ENCODE results near the gene CNOT4.
"Not testable (repeated sequence)": the region's sequence is repeated elsewhere in the genome, so short reads cannot be mapped to it uniquely, and the experiment has no call there.

The CNOT4 gene

DNA sequence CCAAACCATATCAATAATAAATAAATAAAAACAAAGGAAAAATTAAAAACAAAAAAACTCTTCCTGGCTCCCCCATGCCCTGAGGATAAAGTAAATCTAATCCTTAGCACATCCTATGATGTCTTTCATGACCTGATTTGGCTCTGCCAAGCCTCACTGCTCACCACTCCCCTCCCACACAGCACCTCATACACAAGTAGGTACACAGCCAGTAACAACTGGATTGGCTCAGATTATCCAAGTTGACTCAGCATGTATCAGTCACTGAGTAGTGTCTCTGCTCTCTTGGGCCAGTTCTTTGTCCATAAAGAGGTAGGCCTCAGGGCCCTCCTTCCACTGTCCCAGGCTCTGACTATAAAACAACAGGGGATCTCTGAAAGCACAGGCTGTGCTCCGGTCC, 176.7 kb downstream of the CNOT4 start:
- Histone ChIP-seq H3K4me3 (ENCODE audit: low read length in 2 of 2) (no peak overlapping the region), H3K27ac (ENCODE audit: low read length) (no peak overlapping the region), H3K9me3 (ENCODE audit: control insufficient read depth in 2 of 2, low read length in 2 of 2) (no peaks in the 10 kb centered on the region), H3K27me3 (ENCODE audit: control insufficient read depth in 1 of 2, insufficient read depth in 2 of 2, low read length in 2 of 2) (no peaks in the 10 kb centered on the region), H3K36me3 (ENCODE audit: control insufficient read depth in 2 of 2, insufficient read depth in 2 of 2, low read length in 2 of 2) (no peaks in the 10 kb centered on the region), H3K9ac (ENCODE audit: low read length in 2 of 2) (no peak overlapping the region), H3K4me1 (ENCODE audit: control insufficient read depth, insufficient read depth, low read length) (peaks cover 7% of the 10 kb centered on the region)

- Histone ChIP-seq H3K36me3 (ENCODE audit: control insufficient read depth in 2 of 2, insufficient read depth in 2 of 2, low read length in 2 of 2) (no peaks in the 10 kb centered on the region), H3K4me1 (ENCODE audit: control insufficient read depth, insufficient read depth, low read length) (peaks cover 7% of the 10 kb centered on the region), H3K4me3 (ENCODE audit: low read length in 2 of 2) (no peak overlapping the region), H3K27me3 (ENCODE audit: control insufficient read depth in 1 of 2, insufficient read depth in 2 of 2, low read length in 2 of 2) (no peaks in the 10 kb centered on the region), H3K27ac (ENCODE audit: low read length) (no peak overlapping the region), H3K9me3 (ENCODE audit: control insufficient read depth in 2 of 2, low read length in 2 of 2) (no peaks in the 10 kb centered on the region), H3K9ac (ENCODE audit: low read length in 2 of 2) (no peak overlapping the region)
Observed at GRCh38 chr7:135330088-135330487, 179.8 kb downstream of the CNOT4 start.

- H3K4me3 ChIP-seq (ENCODE audit: low read length in 2 of 2), result no peak overlapping the region
- H3K27ac ChIP-seq (ENCODE audit: low read length), result no peak overlapping the region
- H3K27me3 ChIP-seq (ENCODE audit: control insufficient read depth in 1 of 2, insufficient read depth in 2 of 2, low read length in 2 of 2), result no peaks in the 10 kb centered on the region
- H3K4me1 ChIP-seq (ENCODE audit: control insufficient read depth, insufficient read depth, low read length), result peaks cover 3% of the 10 kb centered on the region
- no peaks in the 10 kb centered on the region for H3K36me3 ChIP-seq (ENCODE audit: control insufficient read depth in 2 of 2, insufficient read depth in 2 of 2, low read length in 2 of 2)
- no peaks in the 10 kb centered on the region for H3K9me3 ChIP-seq (ENCODE audit: control insufficient read depth in 2 of 2, low read length in 2 of 2)
- H3K9ac ChIP-seq (ENCODE audit: low read length in 2 of 2), result no peak overlapping the region
Observed at GRCh38 chr7:135328526-135328925, 181.4 kb downstream of the CNOT4 start.

- Histone ChIP-seq H3K27me3 (ENCODE audit: control insufficient read depth in 1 of 2, insufficient read depth in 2 of 2, low read length in 2 of 2) (no peaks in the 10 kb centered on the region), H3K9ac (ENCODE audit: low read length in 2 of 2) (no peak overlapping the region), H3K4me1 (ENCODE audit: control insufficient read depth, insufficient read depth, low read length) (peaks cover 3% of the 10 kb centered on the region), H3K36me3 (ENCODE audit: control insufficient read depth in 2 of 2, insufficient read depth in 2 of 2, low read length in 2 of 2) (no peaks in the 10 kb centered on the region), H3K4me3 (ENCODE audit: low read length in 2 of 2) (no peak overlapping the region), H3K27ac (ENCODE audit: low read length) (no peak overlapping the region), H3K9me3 (ENCODE audit: control insufficient read depth in 2 of 2, low read length in 2 of 2) (no peaks in the 10 kb centered on the region)
Observed at GRCh38 chr7:135328053-135328452, 181.8 kb downstream of the CNOT4 start.

DNA sequence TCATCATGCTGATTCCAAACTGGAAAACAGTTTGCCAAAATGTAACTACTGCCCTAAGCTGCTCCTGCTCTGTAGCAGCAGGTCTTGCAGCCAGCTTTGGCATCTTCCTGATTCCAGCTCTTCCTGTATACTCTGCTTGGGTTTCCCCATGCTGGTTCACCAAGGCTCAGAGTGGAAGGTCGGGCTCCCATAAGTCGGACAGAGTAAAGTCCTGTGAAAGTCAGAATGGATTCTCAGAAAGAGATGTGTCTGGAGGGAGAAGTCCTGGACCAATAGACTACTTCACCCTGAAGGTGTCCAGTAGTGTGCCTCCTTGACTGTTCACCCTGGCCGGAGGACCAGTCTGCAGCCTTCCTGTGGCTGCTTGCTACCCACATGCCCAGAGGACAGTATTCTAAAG, 182.4 kb downstream of the CNOT4 start:
- H3K27me3 ChIP-seq (ENCODE audit: control insufficient read depth in 1 of 2, insufficient read depth in 2 of 2, low read length in 2 of 2), result no peaks in the 10 kb centered on the region
- H3K9me3 ChIP-seq (ENCODE audit: control insufficient read depth in 2 of 2, low read length in 2 of 2), result no peaks in the 10 kb centered on the region
- H3K9ac ChIP-seq (ENCODE audit: low read length in 2 of 2), result no peak overlapping the region
- H3K27ac ChIP-seq (ENCODE audit: low read length), result no peak overlapping the region
- H3K4me1 ChIP-seq (ENCODE audit: control insufficient read depth, insufficient read depth, low read length), result peaks cover 3% of the 10 kb centered on the region
- no peak overlapping the region for H3K4me3 ChIP-seq (ENCODE audit: low read length in 2 of 2)
- H3K36me3 ChIP-seq (ENCODE audit: control insufficient read depth in 2 of 2, insufficient read depth in 2 of 2, low read length in 2 of 2), result no peaks in the 10 kb centered on the region

DNA sequence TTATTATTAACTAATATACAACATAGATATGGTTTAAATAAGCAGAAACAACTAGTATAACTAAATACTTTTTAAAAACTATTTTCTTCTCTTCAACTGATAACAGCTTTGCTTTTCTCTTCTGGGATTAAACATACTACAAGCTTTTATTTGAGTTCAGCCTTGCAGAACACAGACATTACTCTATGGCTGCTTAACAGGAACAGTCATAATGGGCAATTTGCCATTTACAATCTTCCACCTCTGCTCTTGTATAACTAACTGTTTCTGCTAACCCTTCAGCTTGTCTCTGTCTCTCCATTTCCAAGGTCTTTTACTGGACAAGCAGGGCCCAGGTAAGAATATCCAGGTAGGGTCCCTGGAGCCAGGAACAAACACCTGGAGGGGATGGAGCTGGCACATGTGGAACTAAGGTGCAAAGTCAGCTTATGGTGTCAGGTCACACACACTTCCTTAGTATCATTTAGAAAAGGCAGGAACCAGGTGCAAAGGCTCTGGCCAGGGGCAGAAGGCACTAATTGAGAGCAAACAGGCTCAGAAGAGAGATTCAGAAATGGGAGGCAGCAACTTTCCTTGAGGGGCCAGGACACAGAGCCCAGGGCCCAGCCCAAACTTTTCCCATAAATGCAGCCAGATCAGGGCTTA, 183.1 kb downstream of the CNOT4 start:
- H3K4me1 ChIP-seq (ENCODE audit: control insufficient read depth, insufficient read depth, low read length), result peaks cover 6% of the 10 kb centered on the region
- H3K36me3 ChIP-seq (ENCODE audit: control insufficient read depth in 2 of 2, insufficient read depth in 2 of 2, low read length in 2 of 2), result no peaks in the 10 kb centered on the region
- no peak overlapping the region for H3K4me3 ChIP-seq (ENCODE audit: low read length in 2 of 2)
- H3K9me3 ChIP-seq (ENCODE audit: control insufficient read depth in 2 of 2, low read length in 2 of 2), result no peaks in the 10 kb centered on the region
- H3K27me3 ChIP-seq (ENCODE audit: control insufficient read depth in 1 of 2, insufficient read depth in 2 of 2, low read length in 2 of 2), result no peaks in the 10 kb centered on the region
- H3K9ac ChIP-seq (ENCODE audit: low read length in 2 of 2), result no peak overlapping the region
- H3K27ac ChIP-seq (ENCODE audit: low read length), result no peak overlapping the region

DNA sequence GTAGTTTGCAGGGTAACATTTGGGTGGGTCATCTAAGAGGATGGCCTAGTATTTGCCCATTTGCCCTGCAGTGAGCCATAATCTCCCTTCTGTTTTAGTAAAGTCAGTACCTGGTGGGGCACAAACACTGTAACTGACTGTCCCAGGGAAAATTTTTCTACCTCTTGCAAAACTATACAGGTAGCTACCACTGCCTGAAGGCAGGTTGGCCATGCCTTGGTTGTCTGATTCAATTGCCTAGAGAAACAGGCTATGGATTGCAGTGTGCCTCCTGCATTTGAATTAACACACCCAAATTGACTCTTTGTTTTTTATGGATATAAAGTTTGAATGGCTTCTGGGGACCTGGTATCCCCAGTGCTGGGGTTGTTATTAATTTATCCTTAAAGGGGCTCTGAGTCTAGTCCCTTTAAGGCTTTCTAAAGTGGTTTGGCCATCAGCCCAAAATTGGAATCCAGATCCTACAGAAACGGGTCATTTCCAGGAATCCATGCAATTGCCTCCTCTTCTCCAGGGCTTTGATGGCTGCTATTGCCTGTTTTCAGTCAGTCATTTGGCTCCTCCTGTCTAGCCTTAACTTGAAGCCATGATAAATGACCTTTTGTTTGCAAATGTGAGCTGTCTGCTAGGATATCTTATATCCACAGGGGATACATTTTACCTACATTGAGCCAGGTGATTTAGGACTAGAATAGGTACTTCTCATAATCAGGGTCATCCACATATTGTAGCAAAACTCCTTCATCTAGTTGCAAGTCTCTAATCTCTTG, 187.1 kb downstream of the CNOT4 start:
- Histone ChIP-seq H3K36me3 (ENCODE audit: control insufficient read depth in 2 of 2, insufficient read depth in 2 of 2, low read length in 2 of 2) (no peaks in the 10 kb centered on the region), H3K4me3 (ENCODE audit: low read length in 2 of 2) (no peak overlapping the region), H3K9me3 (ENCODE audit: control insufficient read depth in 2 of 2, low read length in 2 of 2) (no peaks in the 10 kb centered on the region)

GRCh38 chr7:135321556-135321955, 188.3 kb downstream of the CNOT4 start:
- Histone ChIP-seq H3K27me3 (ENCODE audit: control insufficient read depth in 1 of 2, insufficient read depth in 2 of 2, low read length in 2 of 2) (no peaks in the 10 kb centered on the region), H3K9ac (ENCODE audit: low read length in 2 of 2) (no peak overlapping the region), H3K4me3 (ENCODE audit: low read length in 2 of 2) (no peak overlapping the region), H3K9me3 (ENCODE audit: control insufficient read depth in 2 of 2, low read length in 2 of 2) (no peaks in the 10 kb centered on the region), H3K4me1 (ENCODE audit: control insufficient read depth, insufficient read depth, low read length) (peaks cover 15% of the 10 kb centered on the region), H3K36me3 (ENCODE audit: control insufficient read depth in 2 of 2, insufficient read depth in 2 of 2, low read length in 2 of 2) (no peaks in the 10 kb centered on the region), H3K27ac (ENCODE audit: low read length) (peak overlapping the region; percentile 55)

More for the DNA sequence above, 187.1 kb downstream of the CNOT4 start:
- Histone ChIP-seq H3K9ac (ENCODE audit: low read length in 2 of 2) (no peak overlapping the region), H3K4me1 (ENCODE audit: control insufficient read depth, insufficient read depth, low read length) (peaks cover 17% of the 10 kb centered on the region), H3K27ac (ENCODE audit: low read length) (no peak overlapping the region), H3K27me3 (ENCODE audit: control insufficient read depth in 1 of 2, insufficient read depth in 2 of 2, low read length in 2 of 2) (no peaks in the 10 kb centered on the region)

DNA sequence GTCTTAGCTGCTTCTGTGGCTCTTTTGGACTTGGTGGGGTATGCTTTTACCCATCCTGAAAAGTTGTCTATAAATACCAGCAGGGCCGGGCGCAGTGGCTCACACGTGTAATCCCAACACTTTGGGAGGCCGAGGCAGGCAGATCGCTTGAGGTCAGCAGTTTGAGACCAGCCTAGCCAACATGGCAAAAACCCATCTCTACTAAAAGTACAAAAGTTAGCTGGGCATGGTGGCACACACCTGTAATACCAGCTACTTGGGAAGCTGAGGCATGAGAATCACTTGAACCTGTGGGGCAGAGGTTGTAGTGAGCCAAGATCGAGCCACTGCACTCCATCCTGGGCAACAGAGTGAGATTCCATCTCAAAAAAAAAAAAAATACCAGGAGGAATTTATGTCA, 188.9 kb downstream of the CNOT4 start:
- H3K4me1 ChIP-seq (ENCODE audit: control insufficient read depth, insufficient read depth, low read length), result peaks cover 15% of the 10 kb centered on the region
- H3K4me3 ChIP-seq (ENCODE audit: low read length in 2 of 2); H3K27me3 ChIP-seq (ENCODE audit: control insufficient read depth in 1 of 2, insufficient read depth in 2 of 2, low read length in 2 of 2); H3K36me3 ChIP-seq (ENCODE audit: control insufficient read depth in 2 of 2, insufficient read depth in 2 of 2, low read length in 2 of 2); H3K9ac ChIP-seq (ENCODE audit: low read length in 2 of 2); H3K9me3 ChIP-seq (ENCODE audit: control insufficient read depth in 2 of 2, low read length in 2 of 2): not testable (repeated sequence)
- H3K27ac ChIP-seq (ENCODE audit: low read length), result peak overlapping the region; percentile 55

- H3K36me3 ChIP-seq (ENCODE audit: control insufficient read depth in 2 of 2, insufficient read depth in 2 of 2, low read length in 2 of 2), result no peaks in the 10 kb centered on the region
- no peak overlapping the region for H3K4me3 ChIP-seq (ENCODE audit: low read length in 2 of 2)
- H3K9ac ChIP-seq (ENCODE audit: low read length in 2 of 2), result no peak overlapping the region
- H3K4me1 ChIP-seq (ENCODE audit: control insufficient read depth, insufficient read depth, low read length), result peaks cover 15% of the 10 kb centered on the region
- no peaks in the 10 kb centered on the region for H3K27me3 ChIP-seq (ENCODE audit: control insufficient read depth in 1 of 2, insufficient read depth in 2 of 2, low read length in 2 of 2)
- no peaks in the 10 kb centered on the region for H3K9me3 ChIP-seq (ENCODE audit: control insufficient read depth in 2 of 2, low read length in 2 of 2)
- no peak overlapping the region for H3K27ac ChIP-seq (ENCODE audit: low read length)
Observed at GRCh38 chr7:135320268-135320667, 189.6 kb downstream of the CNOT4 start.

- no peaks in the 10 kb centered on the region for H3K27me3 ChIP-seq (ENCODE audit: control insufficient read depth in 1 of 2, insufficient read depth in 2 of 2, low read length in 2 of 2)
- H3K9ac ChIP-seq (ENCODE audit: low read length in 2 of 2), result no peak overlapping the region
- H3K27ac ChIP-seq (ENCODE audit: low read length), result no peak overlapping the region
- H3K9me3 ChIP-seq (ENCODE audit: control insufficient read depth in 2 of 2, low read length in 2 of 2), result no peaks in the 10 kb centered on the region
- H3K4me1 ChIP-seq (ENCODE audit: control insufficient read depth, insufficient read depth, low read length), result peaks cover 15% of the 10 kb centered on the region
- no peak overlapping the region for H3K4me3 ChIP-seq (ENCODE audit: low read length in 2 of 2)
- no peaks in the 10 kb centered on the region for H3K36me3 ChIP-seq (ENCODE audit: control insufficient read depth in 2 of 2, insufficient read depth in 2 of 2, low read length in 2 of 2)
Observed at GRCh38 chr7:135317676-135318325, 192.1 kb downstream of the CNOT4 start.

Measured in stomach smooth muscle (tissue), 2 donors.